GM18505 (cell line): ENCODE measurements around the gene RASSF8.

ENCODE experiments used
- ATAC-seq: cut with Tn5 transposase; IDR thresholded peaks from one replicate; pipeline ENCODE4 v1.9.1; 2021; ENCODE audit not compliant: unreplicated experiment
- POLR2A ChIP-seq: IDR thresholded peaks from 4 replicates; pipeline ENCODE4 v1.6.1; 2011; ENCODE audit warnings: borderline replicate concordance; ENCODE audit not compliant: insufficient read depth, insufficient read length; ENCODE audit errors: extremely low read depth

The RASSF8 gene

GRCh38 chr12:26058308-26058707 lies 99.8 kb downstream of the RASSF8 start:
- no peak for ATAC-seq

GRCh38 chr12:26058818-26059217 lies 100.3 kb downstream of the RASSF8 start:
- no peak for ATAC-seq
- TF ChIP-seq POLR2A: no peak

More at GRCh38 chr12:26058308-26058707, 99.8 kb downstream of the RASSF8 start:
- no peak for TF ChIP-seq POLR2A

GRCh38 chr12:26062006-26062405 lies 103.5 kb downstream of the RASSF8 start:
- no peak for TF ChIP-seq POLR2A
- ATAC-seq: no peak

- no peak for TF ChIP-seq POLR2A
- ATAC-seq: no peak
Measured at GRCh38 chr12:26062566-26062965, 104.1 kb downstream of the RASSF8 start.

GRCh38 chr12:26065451-26065850 lies 107.0 kb downstream of the RASSF8 start:
- ATAC-seq: no peak
- TF ChIP-seq POLR2A: no peak

GRCh38 chr12:26068503-26068902 lies 110.0 kb downstream of the RASSF8 start:
- no peak for ATAC-seq
- TF ChIP-seq POLR2A: no peak

- ATAC-seq: no peak
- no peak for TF ChIP-seq POLR2A
Measured at GRCh38 chr12:26069796-26070195, 111.3 kb downstream of the RASSF8 start.

GRCh38 chr12:26077915-26078702 lies 119.6 kb downstream of the RASSF8 start:
- no peak for TF ChIP-seq POLR2A

GRCh38 chr12:26080911-26081310 lies 122.4 kb downstream of the RASSF8 start:
- TF ChIP-seq POLR2A: no peak
- ATAC-seq: no peak

More at GRCh38 chr12:26077915-26078702, 119.6 kb downstream of the RASSF8 start:
- no peak for ATAC-seq

GRCh38 chr12:26086936-26087335 lies 128.5 kb downstream of the RASSF8 start:
- no peak for TF ChIP-seq POLR2A

GRCh38 chr12:26088998-26089397 lies 130.5 kb downstream of the RASSF8 start:
- no peak for TF ChIP-seq POLR2A
- peak; percentile 99 for ATAC-seq

More at GRCh38 chr12:26086936-26087335, 128.5 kb downstream of the RASSF8 start:
- ATAC-seq: no peak

GRCh38 chr12:26090836-26091510 lies 132.5 kb downstream of the RASSF8 start:
- TF ChIP-seq POLR2A: no peak
- no peak for ATAC-seq

- no peak for TF ChIP-seq POLR2A
- ATAC-seq: no peak
Measured at GRCh38 chr12:26091822-26092221, 133.3 kb downstream of the RASSF8 start.
